Measurements from ENCODE around the gene PPHLN1.

Gene PPHLN1

DNA sequence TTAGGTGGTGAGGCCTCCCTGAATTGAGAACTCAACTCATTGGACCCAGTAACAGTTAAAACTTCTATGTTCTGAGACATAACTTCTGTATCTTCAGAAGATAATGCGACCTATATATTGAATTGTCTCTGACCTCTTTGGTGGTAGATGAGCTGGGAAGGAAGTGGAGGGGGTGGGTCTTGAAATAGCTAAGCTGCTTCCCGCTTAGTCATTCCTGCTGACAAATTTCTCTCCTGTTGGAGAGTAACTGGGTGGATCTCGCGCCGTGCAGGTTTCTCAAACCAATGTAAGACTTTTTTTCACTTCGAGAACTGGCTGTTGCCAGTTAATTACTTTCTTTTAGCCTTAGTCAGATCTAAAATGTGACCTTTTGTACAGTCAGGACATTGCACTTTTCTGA lies 100.8 kb downstream of the PPHLN1 start:
- no peak overlapping the region for H3K9ac ChIP-seq (ENCODE audit: low read length)
- no peaks in the 10 kb centered on the region for H3K9me3 ChIP-seq (ENCODE audit: control insufficient read depth, low read length)
- no peaks in the 10 kb centered on the region for H3K4me1 ChIP-seq (ENCODE audit: control insufficient read depth, insufficient read depth, low read length)
- H3K27me3 ChIP-seq (ENCODE audit: control insufficient read depth, insufficient read depth, low read length): no peaks in the 10 kb centered on the region
- H3K36me3 ChIP-seq (ENCODE audit: control insufficient read depth, insufficient read depth, low read length): no peaks in the 10 kb centered on the region
- no peak overlapping the region for H3K4me3 ChIP-seq (ENCODE audit: low read length)

DNA sequence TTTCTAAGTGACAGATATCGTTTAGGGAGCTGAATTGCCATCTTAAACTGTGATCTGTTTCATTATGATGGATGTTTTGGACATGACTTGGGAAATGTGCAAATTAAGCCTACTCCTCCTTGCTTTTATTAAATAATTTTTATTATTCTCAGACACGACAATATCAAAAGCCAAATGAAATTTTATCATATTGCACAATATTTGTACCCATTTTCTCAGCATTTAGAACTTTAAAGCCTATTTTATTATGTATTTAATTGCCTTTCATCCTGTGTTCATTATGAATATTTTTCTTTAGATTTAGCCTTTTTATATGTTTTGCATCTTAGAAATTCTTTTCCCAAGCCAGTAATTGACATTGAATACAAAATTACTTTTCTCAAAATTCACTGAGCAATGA lies 102.9 kb downstream of the PPHLN1 start:
- no peaks in the 10 kb centered on the region for H3K4me1 ChIP-seq (ENCODE audit: control insufficient read depth, insufficient read depth, low read length)
- H3K9me3 ChIP-seq (ENCODE audit: control insufficient read depth, low read length): no peaks in the 10 kb centered on the region
- H3K4me3 ChIP-seq (ENCODE audit: low read length): no peak overlapping the region

DNA sequence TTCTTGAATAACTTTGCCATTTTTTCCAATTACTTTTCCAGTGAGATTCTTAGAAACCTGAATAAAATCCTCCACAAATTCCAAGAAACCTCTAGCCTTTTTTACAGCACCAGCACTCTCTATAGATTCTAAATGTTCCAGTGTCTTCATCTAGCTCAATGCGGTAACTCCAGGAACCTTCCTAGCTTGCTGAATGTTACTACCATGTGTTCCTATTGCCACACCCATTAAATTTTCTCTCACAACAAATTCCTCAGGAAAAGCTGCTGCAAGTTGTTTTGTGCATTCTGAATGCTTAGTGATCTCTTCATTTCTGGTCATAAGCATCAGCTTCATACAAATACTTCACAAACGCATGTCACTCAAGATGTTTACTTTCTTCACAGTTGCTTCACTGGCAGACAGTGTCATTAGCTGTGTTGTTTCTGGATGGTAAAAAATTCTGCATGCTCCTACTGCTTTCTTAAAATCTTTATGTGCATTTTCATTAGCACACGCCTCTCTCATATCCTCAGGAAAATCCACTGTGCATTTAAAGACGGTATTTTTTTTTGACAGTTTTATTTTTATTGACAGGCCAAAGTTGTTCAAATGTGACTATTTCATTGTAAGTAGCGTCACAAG lies 106.7 kb downstream of the PPHLN1 start:
- no peaks in the 10 kb centered on the region for H3K27me3 ChIP-seq (ENCODE audit: control insufficient read depth, insufficient read depth, low read length)
- no peak overlapping the region for H3K4me3 ChIP-seq (ENCODE audit: low read length)
- H3K9me3 ChIP-seq (ENCODE audit: control insufficient read depth, low read length): no peaks in the 10 kb centered on the region
- no peaks in the 10 kb centered on the region for H3K36me3 ChIP-seq (ENCODE audit: control insufficient read depth, insufficient read depth, low read length)
- no peaks in the 10 kb centered on the region for H3K4me1 ChIP-seq (ENCODE audit: control insufficient read depth, insufficient read depth, low read length)
- no peak overlapping the region for H3K9ac ChIP-seq (ENCODE audit: low read length)

More for the DNA sequence above, 102.9 kb downstream of the PPHLN1 start:
- no peak overlapping the region for H3K9ac ChIP-seq (ENCODE audit: low read length)
- no peaks in the 10 kb centered on the region for H3K36me3 ChIP-seq (ENCODE audit: control insufficient read depth, insufficient read depth, low read length)
- H3K27me3 ChIP-seq (ENCODE audit: control insufficient read depth, insufficient read depth, low read length): no peaks in the 10 kb centered on the region

DNA sequence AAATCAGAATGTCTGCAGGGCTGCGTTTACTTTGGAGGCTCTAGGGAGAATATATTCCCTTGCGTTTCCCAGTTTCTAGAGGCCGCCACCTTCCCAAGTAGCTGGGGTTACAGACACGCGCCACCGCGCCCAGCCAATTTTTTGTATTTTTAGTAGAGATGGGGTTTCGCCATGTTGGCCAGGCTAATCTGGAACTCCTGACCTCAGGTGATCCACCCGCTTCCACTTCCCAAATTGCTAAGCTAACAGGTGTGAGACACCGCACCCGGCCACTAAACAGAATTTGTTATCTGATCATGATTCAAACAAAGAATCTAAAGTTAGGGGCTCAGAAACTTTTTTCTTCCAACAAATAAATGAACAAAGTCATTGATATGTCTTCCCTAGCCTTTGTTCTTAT lies 114.6 kb downstream of the PPHLN1 start:
- H3K4me1 ChIP-seq (ENCODE audit: control insufficient read depth, insufficient read depth, low read length): peaks cover 7% of the 10 kb centered on the region
- no peak overlapping the region for H3K4me3 ChIP-seq (ENCODE audit: low read length)
- no peak overlapping the region for H3K9ac ChIP-seq (ENCODE audit: low read length)
- no peaks in the 10 kb centered on the region for H3K27me3 ChIP-seq (ENCODE audit: control insufficient read depth, insufficient read depth, low read length)
- no peaks in the 10 kb centered on the region for H3K36me3 ChIP-seq (ENCODE audit: control insufficient read depth, insufficient read depth, low read length)
- no peaks in the 10 kb centered on the region for H3K9me3 ChIP-seq (ENCODE audit: control insufficient read depth, low read length)

DNA sequence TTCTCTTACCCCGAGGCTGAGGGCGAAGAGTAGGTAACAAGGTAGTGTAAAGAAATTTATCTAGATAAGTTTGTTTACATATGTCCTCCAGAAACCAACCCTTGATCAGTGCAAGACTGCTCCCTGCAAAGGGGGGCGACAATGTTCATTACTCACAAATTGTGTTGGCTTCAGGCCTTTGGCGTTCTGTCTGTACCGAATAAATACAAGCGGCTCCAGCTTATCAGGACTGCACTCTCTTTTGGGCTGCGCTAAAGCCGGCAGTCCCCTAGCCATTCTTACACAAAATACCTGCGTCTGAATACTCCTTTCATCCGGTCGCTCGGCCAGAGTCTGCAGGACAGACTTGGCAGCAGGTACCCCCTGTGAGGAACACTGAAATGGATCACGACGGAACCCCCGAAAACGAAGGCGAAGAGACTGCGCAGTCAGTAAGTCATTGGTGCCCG lies 116.4 kb downstream of the PPHLN1 start:
- no peaks in the 10 kb centered on the region for H3K36me3 ChIP-seq (ENCODE audit: control insufficient read depth, insufficient read depth, low read length)
- no peaks in the 10 kb centered on the region for H3K27me3 ChIP-seq (ENCODE audit: control insufficient read depth, insufficient read depth, low read length)
- no peak overlapping the region for H3K9ac ChIP-seq (ENCODE audit: low read length)
- peaks cover 7% of the 10 kb centered on the region for H3K4me1 ChIP-seq (ENCODE audit: control insufficient read depth, insufficient read depth, low read length)
- H3K9me3 ChIP-seq (ENCODE audit: control insufficient read depth, low read length): no peaks in the 10 kb centered on the region
- no peak overlapping the region for H3K4me3 ChIP-seq (ENCODE audit: low read length)

DNA sequence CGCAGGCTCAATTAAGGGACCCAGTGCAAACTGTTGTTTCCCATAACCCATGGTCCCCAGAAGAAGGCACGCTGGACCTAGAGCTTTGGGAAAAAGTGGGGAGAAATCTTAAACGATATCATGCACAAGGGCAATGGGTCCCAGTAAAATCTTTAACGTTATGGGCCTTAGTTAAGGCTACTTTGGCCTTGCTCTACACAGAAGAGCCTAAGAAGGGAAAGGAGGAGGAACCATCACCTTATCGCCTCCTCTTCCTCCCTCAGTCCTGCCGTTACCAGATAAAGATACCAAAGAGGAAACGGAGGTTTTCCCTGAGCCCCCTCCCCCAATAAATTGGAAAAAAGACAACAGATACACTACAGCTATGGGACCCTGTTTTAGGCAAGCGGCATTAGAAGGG lies 116.9 kb downstream of the PPHLN1 start:
- Histone ChIP-seq H3K4me3 (ENCODE audit: low read length) (no peak overlapping the region), H3K9me3 (ENCODE audit: control insufficient read depth, low read length) (no peaks in the 10 kb centered on the region), H3K36me3 (ENCODE audit: control insufficient read depth, insufficient read depth, low read length) (no peaks in the 10 kb centered on the region), H3K27me3 (ENCODE audit: control insufficient read depth, insufficient read depth, low read length) (no peaks in the 10 kb centered on the region), H3K4me1 (ENCODE audit: control insufficient read depth, insufficient read depth, low read length) (peaks cover 7% of the 10 kb centered on the region), H3K9ac (ENCODE audit: low read length) (no peak overlapping the region)

DNA sequence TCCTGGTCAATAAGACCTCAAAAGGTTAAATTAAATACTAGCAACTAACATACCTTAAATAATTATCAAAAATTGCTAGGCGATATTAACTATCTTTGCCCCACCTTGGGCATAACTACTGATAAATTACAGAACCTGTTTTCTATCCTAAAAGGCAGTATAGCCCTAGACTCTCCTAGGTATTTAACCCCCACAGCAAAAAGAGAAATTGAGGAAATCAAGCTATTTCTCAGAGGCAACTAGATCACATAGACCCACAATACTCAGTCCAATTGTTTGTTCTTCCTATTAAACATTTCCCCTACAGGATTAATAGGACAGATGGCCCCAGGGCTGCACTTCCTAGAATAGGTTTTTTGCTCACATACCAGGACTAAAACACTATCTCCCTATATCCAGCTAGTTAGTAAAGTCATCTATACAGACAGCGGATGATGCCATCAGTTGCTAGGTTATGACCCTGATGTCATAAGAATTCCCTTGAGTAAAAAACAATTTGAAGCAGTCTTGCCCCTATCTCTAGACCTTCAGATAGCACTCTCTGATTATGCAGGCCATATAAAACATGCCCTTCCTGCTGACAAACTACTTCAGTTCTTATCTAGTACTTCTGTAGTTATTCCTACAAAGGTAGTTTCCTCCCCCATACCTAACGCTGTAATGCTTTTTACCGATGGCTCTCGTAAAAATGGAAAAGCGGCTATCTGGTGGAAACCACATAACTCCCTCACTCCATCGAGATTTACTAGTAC lies 118.4 kb downstream of the PPHLN1 start:
- Histone ChIP-seq H3K9me3 (ENCODE audit: control insufficient read depth, low read length) (no peaks in the 10 kb centered on the region), H3K27me3 (ENCODE audit: control insufficient read depth, insufficient read depth, low read length) (no peaks in the 10 kb centered on the region), H3K9ac (ENCODE audit: low read length) (no peak overlapping the region), H3K4me3 (ENCODE audit: low read length) (no peak overlapping the region), H3K36me3 (ENCODE audit: control insufficient read depth, insufficient read depth, low read length) (no peaks in the 10 kb centered on the region), H3K4me1 (ENCODE audit: control insufficient read depth, insufficient read depth, low read length) (peaks cover 7% of the 10 kb centered on the region)

DNA sequence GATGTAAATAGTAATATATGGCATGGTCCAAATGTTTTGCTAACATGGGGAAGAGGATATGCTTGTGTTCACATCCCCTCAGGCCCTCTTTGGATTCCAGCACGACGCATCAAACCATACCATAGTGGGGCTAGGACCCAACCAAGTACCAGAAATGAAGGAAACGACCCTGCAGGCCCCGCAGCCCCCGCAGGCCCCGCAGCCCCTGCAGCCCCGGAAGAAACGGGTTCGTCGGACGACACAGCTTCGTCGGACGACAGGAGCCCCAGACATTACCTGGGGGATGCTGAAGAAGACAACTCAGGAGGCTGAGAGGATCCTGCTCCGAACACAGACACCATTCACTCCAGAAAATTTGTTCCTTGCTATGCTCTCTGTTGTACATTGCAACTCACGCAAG lies 119.9 kb downstream of the PPHLN1 start:
- Histone ChIP-seq H3K9me3 (ENCODE audit: control insufficient read depth, low read length) (no peaks in the 10 kb centered on the region), H3K4me1 (ENCODE audit: control insufficient read depth, insufficient read depth, low read length) (peaks cover 7% of the 10 kb centered on the region), H3K27me3 (ENCODE audit: control insufficient read depth, insufficient read depth, low read length) (no peaks in the 10 kb centered on the region), H3K4me3 (ENCODE audit: low read length) (no peak overlapping the region), H3K36me3 (ENCODE audit: control insufficient read depth, insufficient read depth, low read length) (no peaks in the 10 kb centered on the region), H3K9ac (ENCODE audit: low read length) (no peak overlapping the region)

DNA sequence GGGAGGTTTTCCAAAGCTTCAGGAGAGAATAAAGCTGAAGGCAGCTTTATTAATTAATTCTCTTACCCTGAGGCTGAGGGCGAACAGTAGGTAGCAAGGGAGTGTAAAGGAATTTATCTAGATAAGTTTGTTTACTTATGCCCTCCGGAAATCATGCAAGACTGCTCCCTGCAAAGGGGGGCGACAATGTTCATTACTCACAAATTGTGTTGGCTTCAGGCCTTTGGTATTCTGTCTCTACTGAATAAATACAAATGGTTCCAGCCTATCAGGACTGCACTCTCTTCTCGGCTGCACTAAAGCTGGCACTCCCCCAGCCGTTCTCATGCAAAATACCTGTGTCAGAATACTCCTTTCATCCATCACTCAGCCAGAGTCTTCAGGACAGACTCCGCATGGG lies 120.8 kb downstream of the PPHLN1 start:
- Histone ChIP-seq H3K4me1 (ENCODE audit: control insufficient read depth, insufficient read depth, low read length) (peaks cover 5% of the 10 kb centered on the region), H3K9me3 (ENCODE audit: control insufficient read depth, low read length) (no peaks in the 10 kb centered on the region), H3K4me3 (ENCODE audit: low read length) (no peak overlapping the region), H3K9ac (ENCODE audit: low read length) (no peak overlapping the region), H3K36me3 (ENCODE audit: control insufficient read depth, insufficient read depth, low read length) (no peaks in the 10 kb centered on the region), H3K27me3 (ENCODE audit: control insufficient read depth, insufficient read depth, low read length) (no peaks in the 10 kb centered on the region)

DNA sequence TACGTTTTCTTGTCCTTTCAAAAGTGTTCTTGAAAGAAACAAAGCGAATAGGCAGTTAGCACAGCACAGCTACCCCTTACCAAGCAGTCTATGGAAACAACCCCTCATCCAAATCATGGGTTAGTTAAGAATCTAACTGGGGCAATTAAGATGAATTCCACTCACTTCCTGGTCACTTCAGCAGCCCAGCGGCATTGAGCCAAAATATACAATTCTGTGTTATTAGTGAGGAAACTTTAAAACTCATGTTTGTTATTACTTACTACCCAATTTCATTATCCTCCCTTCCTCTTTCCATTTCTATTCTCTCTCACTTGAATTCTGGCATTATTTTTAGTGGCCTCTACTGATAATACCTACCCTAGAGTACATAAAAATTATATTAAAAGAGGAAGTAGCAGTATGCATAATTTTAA lies 121.4 kb downstream of the PPHLN1 start:
- no peaks in the 10 kb centered on the region for H3K36me3 ChIP-seq (ENCODE audit: control insufficient read depth, insufficient read depth, low read length)
- no peak overlapping the region for H3K9ac ChIP-seq (ENCODE audit: low read length)
- H3K4me3 ChIP-seq (ENCODE audit: low read length): no peak overlapping the region
- H3K4me1 ChIP-seq (ENCODE audit: control insufficient read depth, insufficient read depth, low read length): no peaks in the 10 kb centered on the region
- no peaks in the 10 kb centered on the region for H3K27me3 ChIP-seq (ENCODE audit: control insufficient read depth, insufficient read depth, low read length)
- H3K9me3 ChIP-seq (ENCODE audit: control insufficient read depth, low read length): no peaks in the 10 kb centered on the region

DNA sequence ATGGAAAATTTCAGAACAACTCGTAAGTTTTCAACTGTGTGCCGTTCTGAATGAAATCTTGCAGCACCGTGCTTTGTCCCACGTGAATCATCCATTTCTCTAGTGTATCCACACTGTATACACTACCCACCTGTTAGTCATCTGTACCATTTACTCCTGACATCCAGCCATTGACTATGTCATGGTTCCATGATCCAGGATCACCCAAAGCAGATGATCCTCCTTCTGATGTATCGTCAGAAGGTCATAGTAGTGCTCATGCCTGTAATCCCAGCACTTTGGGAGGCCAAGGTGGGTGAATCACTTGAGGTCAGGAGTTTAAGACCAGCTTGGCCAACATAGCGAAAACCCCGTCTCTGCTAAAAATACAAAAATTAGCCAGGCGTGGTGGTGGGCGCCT lies 122.9 kb downstream of the PPHLN1 start:
- Histone ChIP-seq H3K36me3 (ENCODE audit: control insufficient read depth, insufficient read depth, low read length) (no peaks in the 10 kb centered on the region), H3K27me3 (ENCODE audit: control insufficient read depth, insufficient read depth, low read length) (no peaks in the 10 kb centered on the region), H3K9me3 (ENCODE audit: control insufficient read depth, low read length) (no peaks in the 10 kb centered on the region), H3K4me3 (ENCODE audit: low read length) (no peak overlapping the region), H3K4me1 (ENCODE audit: control insufficient read depth, insufficient read depth, low read length) (peaks cover under 1% of the 10 kb centered on the region), H3K9ac (ENCODE audit: low read length) (no peak overlapping the region)

DNA sequence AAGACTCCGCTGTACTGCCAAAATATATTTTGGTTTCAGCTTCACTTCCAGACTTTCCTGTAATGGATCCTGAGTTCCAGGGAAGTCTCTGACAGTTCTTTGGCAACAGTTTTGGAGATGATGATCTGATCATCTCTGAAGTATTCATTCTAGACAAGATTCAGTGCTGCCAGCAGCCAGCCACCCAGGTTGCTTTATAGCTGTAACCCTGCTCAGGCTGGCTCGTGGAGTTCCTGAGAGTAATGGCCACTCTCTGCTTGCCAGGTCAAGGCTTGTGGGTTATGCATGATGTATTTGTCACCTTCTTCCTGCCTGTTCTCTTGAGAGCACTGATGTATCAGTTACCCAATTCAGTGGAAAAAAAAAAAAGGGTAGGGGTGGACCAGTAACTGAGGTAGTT lies 124.3 kb downstream of the PPHLN1 start:
- Histone ChIP-seq H3K27me3 (ENCODE audit: control insufficient read depth, insufficient read depth, low read length) (no peaks in the 10 kb centered on the region), H3K9me3 (ENCODE audit: control insufficient read depth, low read length) (no peaks in the 10 kb centered on the region), H3K36me3 (ENCODE audit: control insufficient read depth, insufficient read depth, low read length) (no peaks in the 10 kb centered on the region), H3K4me3 (ENCODE audit: low read length) (no peak overlapping the region), H3K9ac (ENCODE audit: low read length) (no peak overlapping the region), H3K4me1 (ENCODE audit: control insufficient read depth, insufficient read depth, low read length) (peaks cover 4% of the 10 kb centered on the region)

Measured in mucosa of stomach (tissue), 1 donor.